Upper lobe of left lung (tissue), 6 donors: ENCODE results near the gene PPHLN1. TPM values are rescaled to one million over a fixed set of nuclear protein-coding genes. Genes with fewer than 3 reads are reported as not detected.

Experiments used
- ATAC-seq, 2 donors: fragments of 200-7000 bp; cut with Tn5 transposase; one replicate each; pipeline ENCODE4 v1.9.1; 2022; ENCODE audit warnings: mild to moderate bottlenecking in 2 of 2, moderate library complexity in 2 of 2; ENCODE audit not compliant: low FRiP score in 2 of 2
- DNase-seq, 2 donors: peaks; one replicate each; pipeline ENCODE4 v3.0.0-alpha.2; 2019 to 2020
- H3K27ac ChIP-seq, 4 donors: fragments of 200-600 bp; sonication (generic); one replicate each; pipeline ENCODE4 v1.5.1; 2016 to 2019
- H3K27me3 ChIP-seq, 4 donors: fragments of 200-600 bp; sonication (generic); one replicate each; pipeline ENCODE4 v1.5.1; 2017 to 2019
- H3K36me3 ChIP-seq, 4 donors: fragments of 200-600 bp; sonication (generic); one replicate each; pipeline ENCODE4 v1.5.1; 2016 to 2019
- H3K4me1 ChIP-seq, 4 donors: fragments of 200-600 bp; sonication (generic); one replicate each; pipeline ENCODE4 v1.5.1; 2018 to 2019
- H3K4me3 ChIP-seq, 4 donors: fragments of 200-600 bp; sonication (generic); one replicate each; pipeline ENCODE4 v1.5.1; 2017 to 2019; ENCODE audit warnings: mild to moderate bottlenecking in 2 of 4, moderate library complexity in 1 of 4
- H3K9me3 ChIP-seq, 4 donors: fragments of 200-600 bp; sonication (generic); one replicate each; pipeline ENCODE4 v1.5.1; 2018 to 2019
- CTCF ChIP-seq, 6 experiments: fragments of 450-650 bp in 4 of 6; fragments of 200-600 bp in 2 of 6; sonication (generic) in 2 of 6; IDR thresholded peaks; one replicate each; pipeline ENCODE4 v1.5.1; 2016 to 2019; ENCODE audit warnings: antibody characterized with exemption in 6 of 6
- EP300 ChIP-seq, 4 donors: sonication (generic); formaldehyde crosslinking; IDR thresholded peaks; one replicate each; pipeline ENCODE4 v1.5.1; 2017; ENCODE audit warnings: antibody characterized with exemption in 4 of 4, control low read depth in 2 of 4
- POLR2A ChIP-seq, 4 donors: fragments of 450-650 bp; IDR thresholded peaks; one replicate each; pipeline ENCODE4 v1.5.1; 2016 to 2017; ENCODE audit warnings: antibody characterized with exemption in 4 of 4, mild to moderate bottlenecking in 2 of 4
- POLR2AphosphoS5 ChIP-seq, 2 donors: sonication (generic); formaldehyde crosslinking; IDR thresholded peaks; one replicate each; pipeline ENCODE4 v1.5.1; 2017; ENCODE audit warnings: antibody characterized with exemption in 2 of 2
- WGBS, 2 donors: methylation state at CpG; one replicate each; pipeline ENCODE4 v1.1.5; 2017 to 2018; 5-methylcytosine and 5-hydroxymethylcytosine counted together
- total RNA-seq, 6 donors: library from RNA; depleted of rRNA in 4 of 6; stranded (reverse); fragments of >200 nt in 4 of 6; gene quantifications; one replicate each; pipeline versions ENCODE4 v1.1.0 to v1.2.1, GENCODE V29; 2016 to 2021
- donor health status: DM: no; HTN: no; CAD: no; lungs with moderate emphysema.
- donor health status: DM: no; HTN: yes; CAD: no; lungs with severe emphysema.

PPHLN1 gene
- total RNA-seq, 6 donors from 2014 or later: 24.5 to 69.1 (median 46.7) TPM

GRCh38 chr12:42356344-42356743 is 30.4 kb downstream of the PPHLN1 start:
- no peak for TF ChIP-seq POLR2A (IDR thresholded peaks at IDR 0.05)
- no peak for TF ChIP-seq CTCF (IDR thresholded peaks at IDR 0.05)
- no peak for TF ChIP-seq POLR2AphosphoS5 (IDR thresholded peaks at IDR 0.05)
- no peak for TF ChIP-seq EP300 (IDR thresholded peaks at IDR 0.05)
- DNase-seq (no peak), ATAC-seq (no peak)
- H3K27ac ChIP-seq: no peak overlapping the region
- WGBS, 2 donors: 84 to 90% methylated on average over 2 of the region's 2 CpGs
- no peaks in the 10 kb centered on the region for H3K9me3 ChIP-seq
- H3K4me3 ChIP-seq: no peak overlapping the region
- H3K4me1 ChIP-seq: no peaks in the 10 kb centered on the region
- peaks cover 0 to 19% (median 6%) of the 10 kb centered on the region in 4 donors for H3K36me3 ChIP-seq
- no peaks in the 10 kb centered on the region for H3K27me3 ChIP-seq

GRCh38 chr12:42360747-42361403 is 34.9 kb downstream of the PPHLN1 start:
- TF ChIP-seq POLR2A (IDR thresholded peaks at IDR 0.05) (no peak), EP300 (IDR thresholded peaks at IDR 0.05) (no peak), CTCF (IDR thresholded peaks at IDR 0.05) (no peak), POLR2AphosphoS5 (IDR thresholded peaks at IDR 0.05) (no peak)
- H3K36me3 ChIP-seq: peaks cover 0 to 7% (median 2%) of the 10 kb centered on the region in 4 donors
- no peak for DNase-seq
- 99% methylated on average over 6 of the region's 6 CpGs for WGBS, 2 donors
- no peak overlapping the region for H3K4me3 ChIP-seq
- no peak overlapping the region for H3K27ac ChIP-seq
- ATAC-seq: no peak
- no peaks in the 10 kb centered on the region for H3K27me3 ChIP-seq
- no peaks in the 10 kb centered on the region for H3K9me3 ChIP-seq
- H3K4me1 ChIP-seq: no peaks in the 10 kb centered on the region

- ATAC-seq (no peak), DNase-seq (no peak)
- Histone ChIP-seq H3K27me3 (no peaks in the 10 kb centered on the region), H3K36me3 (no peaks in the 10 kb centered on the region), H3K9me3 (no peaks in the 10 kb centered on the region), H3K4me1 (no peaks in the 10 kb centered on the region), H3K27ac (no peak overlapping the region), H3K4me3 (no peak overlapping the region)
- TF ChIP-seq POLR2A (IDR thresholded peaks at IDR 0.05): no peak
- no peak for TF ChIP-seq POLR2AphosphoS5 (IDR thresholded peaks at IDR 0.05)
- no peak for TF ChIP-seq EP300 (IDR thresholded peaks at IDR 0.05)
- TF ChIP-seq CTCF (IDR thresholded peaks at IDR 0.05): no peak
- WGBS, 2 donors: 89 to 90% methylated on average over 4 of the region's 4 CpGs
Observed at GRCh38 chr12:42361909-42362646, 36.1 kb downstream of the PPHLN1 start.

GRCh38 chr12:42362647-42363260 is 36.8 kb downstream of the PPHLN1 start:
- Histone ChIP-seq H3K36me3 (no peaks in the 10 kb centered on the region), H3K9me3 (no peaks in the 10 kb centered on the region), H3K4me1 (no peaks in the 10 kb centered on the region), H3K27ac (no peak overlapping the region), H3K4me3 (no peak overlapping the region), H3K27me3 (no peaks in the 10 kb centered on the region)
- ATAC-seq (no peak), DNase-seq (no peak)
- no peak for TF ChIP-seq POLR2AphosphoS5 (IDR thresholded peaks at IDR 0.05)
- TF ChIP-seq POLR2A (IDR thresholded peaks at IDR 0.05): no peak
- TF ChIP-seq CTCF (IDR thresholded peaks at IDR 0.05): no peak
- no peak for TF ChIP-seq EP300 (IDR thresholded peaks at IDR 0.05)
